Fibroblast of skin of right biceps (primary cell): ENCODE data around the gene DCST2.

ENCODE experiments used
- DNase-seq: peaks from one replicate; pipeline ENCODE4 v3.0.0-alpha.2; 2013

Gene DCST2

DNA sequence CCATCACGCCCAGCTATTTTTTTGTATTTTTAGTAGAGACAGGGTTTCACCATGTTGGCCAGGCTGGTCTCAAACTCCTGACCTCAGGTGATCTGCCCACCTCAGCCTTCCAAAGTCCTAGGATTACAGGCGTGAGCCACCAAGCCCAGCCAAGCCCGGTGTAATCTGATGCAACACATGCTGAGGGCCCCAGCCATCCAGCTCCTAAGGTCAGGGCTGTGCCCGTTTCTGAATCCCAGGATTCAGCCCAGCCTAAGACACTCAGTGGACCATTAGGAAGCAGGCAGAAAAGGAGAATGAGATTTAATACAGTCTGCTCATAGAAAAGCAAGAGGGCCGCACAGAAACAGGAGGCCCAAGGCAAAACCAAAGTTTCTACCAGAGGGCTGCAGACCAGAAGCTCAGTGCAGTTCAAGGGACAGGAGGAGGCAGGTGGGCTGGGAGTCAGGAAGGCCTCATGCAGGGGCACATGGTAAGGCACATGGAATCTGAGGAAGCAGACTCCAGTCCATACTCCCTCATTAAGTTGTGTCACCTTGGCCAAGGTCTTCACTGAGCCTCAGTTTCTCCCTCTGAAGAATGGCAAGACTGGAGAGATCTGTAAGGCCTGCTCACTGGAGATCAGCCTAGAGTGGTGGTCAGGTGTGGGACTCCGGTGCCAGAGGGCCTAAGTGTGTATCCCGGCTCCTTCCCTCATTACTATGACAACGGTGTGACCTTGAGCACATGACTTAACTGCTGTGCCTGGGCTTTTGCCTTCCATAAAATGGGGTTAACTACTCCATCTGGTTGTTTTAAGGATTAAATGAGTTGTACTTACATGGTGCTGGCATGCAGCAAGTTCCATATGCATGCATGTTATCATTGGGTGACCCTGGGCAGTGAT, 15.1 kb upstream of the DCST2 start:
- DNase-seq, result no peak

DNA sequence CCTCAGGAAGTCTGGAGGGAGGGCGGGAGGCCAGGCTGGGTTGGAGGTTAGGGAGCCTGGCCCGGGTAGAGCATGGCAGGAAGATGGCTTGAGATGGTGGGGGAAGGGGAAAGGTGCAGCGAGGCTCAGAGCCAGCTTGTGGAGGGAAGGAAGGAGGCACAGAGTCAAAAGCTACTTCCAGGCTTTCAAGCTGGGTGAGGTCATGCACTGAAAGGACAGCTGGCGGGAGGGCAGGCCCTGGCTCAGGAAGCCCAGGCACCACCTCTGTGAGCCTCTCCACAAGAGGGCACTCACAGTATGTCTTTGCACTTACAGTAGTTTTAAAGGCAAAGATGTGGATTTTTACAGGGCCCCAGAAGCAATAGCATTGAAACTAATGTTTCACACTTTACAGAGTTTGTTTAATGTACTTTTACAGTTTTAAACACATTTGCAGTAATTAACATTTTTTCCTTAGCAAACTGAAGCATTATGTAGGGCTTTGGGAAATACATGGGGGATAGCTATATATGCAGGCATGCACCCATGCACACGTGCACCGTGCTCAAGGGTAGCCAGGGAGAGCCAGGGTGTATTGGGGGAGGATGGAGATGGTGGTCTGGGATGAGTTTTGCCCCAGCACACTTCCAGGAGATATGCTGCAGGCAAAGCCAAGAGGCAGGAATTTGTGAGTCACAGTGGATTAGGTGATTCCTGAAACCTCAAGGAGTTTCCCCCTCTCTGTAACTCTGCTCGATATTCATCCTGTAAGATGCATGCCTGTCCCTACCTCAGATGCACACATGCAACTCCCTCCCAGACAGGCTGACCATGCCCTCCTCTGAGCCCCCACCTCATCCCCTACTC, 11.5 kb upstream of the DCST2 start:
- peak; percentile 58 for DNase-seq

GRCh38 chr1:155044365-155044764, 10.8 kb upstream of the DCST2 start:
- no peak for DNase-seq

GRCh38 chr1:155043793-155044192, 10.2 kb upstream of the DCST2 start:
- DNase-seq, result no peak

GRCh38 chr1:155043301-155043702, 9.7 kb upstream of the DCST2 start:
- no peak for DNase-seq

DNA sequence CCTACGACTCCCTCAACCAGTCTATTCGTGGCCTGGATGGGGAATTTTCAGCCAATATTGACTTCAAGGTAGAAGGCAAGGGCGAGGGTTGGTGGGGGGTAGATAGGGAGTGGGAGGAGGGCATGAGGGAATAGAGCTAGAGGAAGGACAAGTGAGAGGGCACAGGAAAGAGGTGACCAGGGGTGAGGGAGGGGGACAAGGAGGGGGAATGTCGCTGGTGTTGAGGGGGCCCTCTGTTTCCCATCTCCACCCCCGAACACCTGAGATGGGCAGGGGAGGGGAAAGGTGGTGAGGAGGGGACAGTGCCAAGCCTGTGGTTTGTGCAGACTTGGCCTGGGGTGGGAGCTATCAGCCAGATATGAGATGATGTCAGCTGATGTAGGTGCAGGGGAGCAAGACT, 9.2 kb upstream of the DCST2 start:
- no peak for DNase-seq

- DNase-seq, result no peak
Measured at GRCh38 chr1:155040358-155041093, 6.9 kb upstream of the DCST2 start.

GRCh38 chr1:155039308-155039669, 5.7 kb upstream of the DCST2 start:
- no peak for DNase-seq

DNA sequence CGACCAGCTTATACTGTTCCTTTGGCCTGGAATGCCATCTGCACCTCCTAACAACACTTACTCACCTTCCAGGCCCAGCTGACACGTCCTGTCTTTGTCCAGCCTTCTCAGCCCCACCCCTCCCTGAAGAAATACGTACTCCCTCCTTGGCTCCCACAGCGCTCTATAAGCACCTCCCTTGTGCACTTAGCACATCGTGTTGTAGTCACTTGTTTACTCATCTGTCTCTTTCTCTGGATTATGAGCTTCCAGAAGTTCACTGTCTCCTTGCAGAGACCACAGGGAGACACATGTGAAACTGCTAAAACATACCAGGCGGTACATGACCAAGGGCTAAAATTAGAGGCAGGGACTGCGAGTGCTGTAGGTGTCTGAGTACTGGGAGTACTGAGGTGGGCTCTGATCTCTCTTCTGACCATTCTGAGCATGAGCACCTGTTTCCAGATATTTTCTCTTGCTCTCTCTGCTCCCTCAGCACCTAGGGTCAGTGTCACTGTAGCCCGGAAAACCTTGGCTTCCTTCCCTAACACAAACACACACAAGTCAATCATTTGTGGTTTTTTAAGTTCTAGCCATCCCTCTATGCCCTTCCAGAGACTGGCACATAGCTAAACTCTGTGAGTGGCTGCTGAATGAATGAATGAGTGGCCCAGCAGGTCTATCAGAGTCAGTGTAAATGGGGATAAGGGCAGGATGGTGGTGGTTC, 5.2 kb upstream of the DCST2 start:
- DNase-seq, result no peak

DNA sequence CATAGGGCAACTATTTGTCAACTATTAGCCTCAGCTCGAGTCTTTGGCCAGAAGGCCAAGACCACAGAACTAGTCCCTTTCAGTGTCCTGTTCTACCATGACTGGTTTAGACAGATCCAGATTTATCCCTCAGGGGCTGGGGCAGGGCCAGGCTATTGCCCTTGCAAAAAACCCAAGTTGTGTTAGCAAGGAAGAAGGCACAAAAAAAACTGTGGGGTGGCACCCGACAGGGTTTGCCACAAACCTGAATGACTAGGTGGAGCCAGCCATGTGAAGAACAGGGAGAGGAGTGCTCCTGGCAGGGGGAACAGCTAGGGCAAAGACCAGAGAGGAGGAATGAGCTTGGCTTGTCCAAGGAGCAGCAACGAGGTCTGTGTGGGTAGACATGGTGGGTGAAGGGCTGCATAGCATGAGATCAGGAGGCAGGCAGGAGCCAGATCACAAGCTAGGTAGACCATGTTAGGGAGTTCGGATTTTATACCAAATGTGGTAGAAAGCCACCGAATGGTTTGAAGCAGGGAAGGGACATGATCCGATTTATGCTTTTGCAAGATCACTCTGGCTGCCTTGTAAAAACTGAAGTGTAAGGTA, 4.4 kb upstream of the DCST2 start:
- no peak for DNase-seq

- DNase-seq, result no peak
Measured at GRCh38 chr1:155037043-155037442, 3.5 kb upstream of the DCST2 start.

- no peak for DNase-seq
Measured at GRCh38 chr1:155035936-155036335, 2.4 kb upstream of the DCST2 start.

DNA sequence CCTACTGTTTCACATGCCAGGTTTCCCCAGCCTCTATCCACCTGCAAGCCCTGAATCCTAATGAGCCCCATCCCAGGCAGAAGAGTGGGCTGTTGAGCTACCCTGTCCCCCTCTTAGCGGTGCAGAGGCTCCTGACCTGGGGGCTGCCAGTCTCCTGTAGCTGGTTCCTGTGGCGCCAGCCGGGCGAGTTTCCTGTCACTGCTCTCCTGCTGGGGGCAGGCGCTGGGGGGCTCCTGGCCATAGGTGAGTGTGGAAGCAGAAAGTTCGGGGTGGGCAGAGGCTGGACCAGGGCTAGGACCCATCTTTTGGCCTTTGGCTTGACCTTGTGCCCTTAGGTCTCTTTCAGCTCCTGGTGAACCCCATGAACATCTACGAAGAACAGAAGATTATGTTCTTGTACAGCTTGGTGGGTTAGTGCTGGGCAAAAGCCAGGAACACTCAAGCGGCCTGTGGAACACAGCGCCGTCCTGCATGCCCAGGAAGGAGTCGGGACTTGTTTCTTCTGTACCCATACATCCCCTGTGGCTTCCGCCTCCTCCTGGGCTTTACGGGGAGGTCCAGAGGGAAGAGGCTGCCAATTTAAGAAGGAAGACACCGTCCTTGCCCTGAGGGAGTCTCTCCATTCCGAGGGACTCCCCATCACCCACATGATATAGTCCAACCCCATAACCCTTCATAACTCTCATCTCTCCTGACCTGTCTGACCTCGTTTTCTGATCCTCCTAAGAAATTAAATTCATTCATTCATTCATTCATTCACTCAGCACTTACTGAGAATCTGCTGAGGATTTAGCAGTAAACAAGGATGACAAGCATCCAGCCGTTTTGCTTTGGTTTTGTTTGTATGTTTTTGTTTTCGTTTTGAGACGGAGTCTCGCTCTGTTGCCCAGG, 982 bp upstream of the DCST2 start:
- DNase-seq, result no peak

GRCh38 chr1:155032886-155033285, 695 bp downstream of the DCST2 start:
- no peak for DNase-seq

DNA sequence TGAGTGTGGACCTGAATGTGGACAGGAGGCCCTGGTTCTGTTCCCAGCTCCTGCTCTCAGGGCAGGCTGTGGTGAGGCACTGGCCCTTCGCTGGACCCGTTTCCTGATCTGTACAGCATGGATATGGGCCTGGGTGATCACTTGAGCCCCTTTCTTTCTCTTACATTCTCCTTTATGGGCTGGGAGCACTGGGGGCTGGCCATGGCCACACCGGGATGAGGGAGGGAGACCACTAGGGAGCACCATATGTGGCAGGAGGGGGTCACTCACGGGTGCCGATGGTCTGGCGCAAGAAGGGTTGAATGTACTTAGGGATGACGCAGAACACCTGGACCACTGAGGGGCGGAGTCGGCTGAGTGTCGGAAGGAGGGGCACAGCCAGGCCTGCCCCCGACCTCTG, 2.7 kb downstream of the DCST2 start:
- DNase-seq, result no peak

GRCh38 chr1:155030243-155030795, 3.3 kb downstream of the DCST2 start:
- DNase-seq, result no peak

DNA sequence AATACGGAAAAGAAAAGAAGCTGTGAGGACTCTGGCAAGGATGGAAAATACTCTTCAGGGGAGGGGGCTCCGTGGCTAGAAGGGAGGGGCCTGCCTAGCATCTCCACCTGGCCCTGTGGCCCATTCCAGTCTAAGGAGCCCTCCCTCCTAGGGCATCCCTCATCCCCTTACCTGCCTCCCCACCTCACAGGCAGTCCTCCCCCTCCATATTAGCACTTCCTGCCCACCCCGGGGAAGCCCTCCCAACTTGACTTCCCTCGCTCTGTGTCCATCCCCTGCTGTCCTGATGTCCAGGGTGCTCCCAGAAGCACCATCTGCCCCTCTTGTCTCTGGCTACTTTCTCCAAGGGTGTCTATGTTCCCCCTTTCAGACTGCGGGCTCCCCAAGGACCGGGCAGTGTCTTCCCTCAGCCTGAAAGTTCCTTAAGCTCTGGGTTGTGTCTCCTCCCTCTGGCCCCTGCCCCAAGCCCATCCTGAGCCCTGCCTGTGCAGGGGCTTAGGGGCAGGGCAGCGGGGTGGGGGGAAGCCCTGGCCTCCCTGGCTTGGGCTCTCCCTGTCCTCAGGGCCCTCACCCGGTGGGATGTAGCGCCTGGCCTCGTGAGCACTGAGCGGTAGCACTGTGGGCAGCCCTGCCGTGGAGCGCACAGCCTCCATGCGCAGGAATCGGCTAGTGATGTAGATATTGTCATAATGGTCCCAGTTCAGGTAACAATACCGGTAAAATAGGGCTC, 3.9 kb downstream of the DCST2 start:
- no peak for DNase-seq

DNA sequence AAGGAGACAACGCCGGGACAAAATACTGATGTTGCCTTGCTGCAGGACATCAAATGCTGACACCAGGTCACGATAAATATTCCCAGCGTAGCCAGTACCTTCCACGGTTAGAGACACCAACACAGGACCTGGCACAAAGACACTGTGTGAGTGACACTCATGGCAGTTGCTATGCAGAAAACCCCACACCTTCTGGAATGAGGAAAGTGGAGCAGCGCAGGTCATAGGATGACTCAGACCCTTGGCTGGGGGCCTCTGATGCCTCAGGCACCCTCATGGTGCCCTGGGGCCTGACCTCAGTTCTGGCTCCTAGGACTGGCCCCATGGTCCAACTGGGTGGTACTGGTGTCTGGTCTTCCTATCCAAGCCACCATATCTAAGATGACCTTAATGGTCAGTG, 7.0 kb downstream of the DCST2 start:
- peak; percentile 5 for DNase-seq

DNA sequence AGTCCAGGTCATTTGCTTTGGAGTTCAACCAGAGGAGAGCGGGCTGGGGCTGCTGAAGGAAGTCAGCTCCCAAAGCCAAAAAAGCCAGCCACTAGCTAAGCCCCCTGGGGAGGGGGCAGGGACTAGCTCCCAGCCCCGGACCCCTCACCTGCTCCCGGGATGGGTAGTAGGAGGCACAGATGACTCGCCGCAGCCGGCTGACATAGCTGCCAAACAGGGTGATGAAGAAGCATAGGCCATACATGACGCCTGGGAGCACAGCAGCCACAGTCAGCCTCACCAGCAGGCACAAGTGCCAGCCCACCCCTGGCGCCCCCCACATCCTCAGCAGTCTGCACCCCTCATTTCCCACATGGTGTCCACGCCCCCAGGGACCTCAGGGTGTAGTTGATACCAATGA, 7.4 kb downstream of the DCST2 start:
- no peak for DNase-seq

- DNase-seq, result no peak
Measured at GRCh38 chr1:155024315-155024714, 9.3 kb downstream of the DCST2 start.
